Fibroblast of skin of abdomen (primary cell): ENCODE data around the gene SEC22A.
"Not testable (repeated sequence)": the region's sequence is repeated elsewhere in the genome, so short reads cannot be mapped to it uniquely, and the experiment has no call there.

Experiments used
- DNase-seq: peaks from one replicate; pipeline ENCODE4 v3.0.0-alpha.2; 2013

Gene SEC22A

GRCh38 chr3:123180791-123181190 lies 21.0 kb upstream of the SEC22A start:
- no peak for DNase-seq

GRCh38 chr3:123186695-123187094 lies 15.0 kb upstream of the SEC22A start:
- DNase-seq: no peak

- DNase-seq: no peak
Observed at GRCh38 chr3:123188058-123188457, 13.7 kb upstream of the SEC22A start.

GRCh38 chr3:123193448-123194101 lies 8.2 kb upstream of the SEC22A start:
- DNase-seq: no peak

GRCh38 chr3:123194552-123194951 lies 7.2 kb upstream of the SEC22A start:
- no peak for DNase-seq

- no peak for DNase-seq
Observed at GRCh38 chr3:123198372-123198771, 3.4 kb upstream of the SEC22A start.

GRCh38 chr3:123201223-123201556 lies 553 bp upstream of the SEC22A start:
- DNase-seq: no peak

- DNase-seq: peak; percentile 3
Observed at GRCh38 chr3:123202451-123202850, 708 bp downstream of the SEC22A start.

GRCh38 chr3:123218990-123219389 lies 17.2 kb downstream of the SEC22A start:
- no peak for DNase-seq

GRCh38 chr3:123221369-123221768 lies 19.6 kb downstream of the SEC22A start:
- DNase-seq: not testable (repeated sequence)

GRCh38 chr3:123225016-123225415 lies 23.3 kb downstream of the SEC22A start:
- DNase-seq: no peak

GRCh38 chr3:123226549-123226948 lies 24.8 kb downstream of the SEC22A start:
- DNase-seq: no peak

GRCh38 chr3:123229145-123229544 lies 27.4 kb downstream of the SEC22A start:
- DNase-seq: no peak

GRCh38 chr3:123236902-123237301 lies 35.2 kb downstream of the SEC22A start:
- DNase-seq: no peak

- not testable (repeated sequence) for DNase-seq
Observed at GRCh38 chr3:123239186-123239585, 37.4 kb downstream of the SEC22A start.

GRCh38 chr3:123239756-123240155 lies 38.0 kb downstream of the SEC22A start:
- DNase-seq: no peak

- no peak for DNase-seq
Observed at GRCh38 chr3:123244128-123244527, 42.4 kb downstream of the SEC22A start.

GRCh38 chr3:123246866-123247265 lies 45.1 kb downstream of the SEC22A start:
- no peak for DNase-seq

- DNase-seq: no peak
Observed at GRCh38 chr3:123256256-123256655, 54.5 kb downstream of the SEC22A start.

- DNase-seq: no peak
Observed at GRCh38 chr3:123258359-123258758, 56.6 kb downstream of the SEC22A start.

GRCh38 chr3:123258811-123259420 lies 57.2 kb downstream of the SEC22A start:
- peak; percentile 43 for DNase-seq

- no peak for DNase-seq
Observed at GRCh38 chr3:123261666-123262065, 59.9 kb downstream of the SEC22A start.

- no peak for DNase-seq
Observed at GRCh38 chr3:123262226-123262625, 60.5 kb downstream of the SEC22A start.

GRCh38 chr3:123262868-123263267 lies 61.1 kb downstream of the SEC22A start:
- DNase-seq: no peak

GRCh38 chr3:123263941-123264340 lies 62.2 kb downstream of the SEC22A start:
- DNase-seq: no peak
